GM19328 (cell line): ENCODE data around the gene TPP2.

Experiments used
- ATAC-seq: cut with Tn5 transposase; IDR thresholded peaks from one replicate; pipeline ENCODE4 v1.9.1; 2021; ENCODE audit warnings: mild to moderate bottlenecking, moderate library complexity; ENCODE audit not compliant: unreplicated experiment

The TPP2 gene

GRCh38 chr13:102721800-102722231, 125.0 kb downstream of the TPP2 start:
- ATAC-seq: no peak

GRCh38 chr13:102724923-102725322, 128.1 kb downstream of the TPP2 start:
- no peak for ATAC-seq

DNA sequence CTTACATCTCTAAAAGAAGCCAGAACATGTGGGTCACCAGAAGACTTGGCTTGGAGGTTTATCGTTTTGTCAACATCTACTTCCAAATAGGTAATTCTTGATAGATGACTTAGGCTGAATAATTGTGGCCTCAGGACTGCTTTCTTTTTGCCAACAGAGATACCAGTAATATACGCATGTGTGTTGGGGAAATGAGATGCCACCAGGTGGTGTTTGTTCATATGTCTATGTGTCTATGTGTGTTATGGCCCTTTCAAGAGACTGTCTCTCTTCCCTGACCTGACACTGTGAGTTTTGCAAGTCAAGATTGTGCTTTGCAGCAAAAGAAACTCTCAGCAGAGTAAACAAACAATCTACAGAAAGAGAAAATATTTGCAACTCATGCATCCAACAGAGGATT, 129.6 kb downstream of the TPP2 start:
- no peak for ATAC-seq
